Endothelial cell (in vitro differentiated cells): ENCODE results near the gene KDM5C. TPM values are rescaled to one million over a fixed set of nuclear protein-coding genes. Genes with fewer than 3 reads are reported as not detected.
A peak's percentile ranks its signal among the peaks of the same experiment; 100 is the strongest.

ENCODE experiments used
- DNase-seq: peaks from one replicate; pipeline ENCODE4 v3.0.0; 2021; ENCODE audit warnings: low spot score
- H3K27ac Mint-ChIP-seq: one replicate; pipeline ENCODE4 v1.8.0; 2021; ENCODE audit warnings: mixed read lengths, inconsistent platforms; ENCODE audit not compliant: unreplicated experiment
- H3K27me3 Mint-ChIP-seq: one replicate; pipeline ENCODE4 v1.8.0; 2021; ENCODE audit warnings: mild to moderate bottlenecking, moderate library complexity, mixed read lengths, inconsistent platforms; ENCODE audit not compliant: unreplicated experiment
- H3K36me3 Mint-ChIP-seq: one replicate; pipeline ENCODE4 v1.8.0; 2021; ENCODE audit warnings: mild to moderate bottlenecking, low read depth, mixed read lengths, inconsistent platforms; ENCODE audit not compliant: unreplicated experiment
- H3K4me1 Mint-ChIP-seq: one replicate; pipeline ENCODE4 v1.8.0; 2021; ENCODE audit warnings: mild to moderate bottlenecking, mixed read lengths, inconsistent platforms; ENCODE audit not compliant: unreplicated experiment
- H3K4me3 Mint-ChIP-seq: one replicate; pipeline ENCODE4 v1.8.0; 2021; ENCODE audit warnings: mild to moderate bottlenecking, mixed read lengths, inconsistent platforms; ENCODE audit not compliant: unreplicated experiment
- H3K9me3 Mint-ChIP-seq: one replicate; pipeline ENCODE4 v1.8.0; 2021; ENCODE audit warnings: mixed read lengths, inconsistent platforms; ENCODE audit not compliant: unreplicated experiment
- CTCF ChIP-seq: fragments of 200-600 bp; sonication (generic); IDR thresholded peaks from one replicate; pipeline ENCODE4 v1.5.0; 2021; ENCODE audit warnings: antibody characterized with exemption; ENCODE audit not compliant: unreplicated experiment
- total RNA-seq: library from RNA; stranded (reverse); fragmentation: NEBNext Ultra II Directional; extraction: Animal tissue kit (Norgen Biotek cat#: 25700); gene quantifications from one replicate; pipeline ENCODE4 v1.2.1, GENCODE V29; 2021; ENCODE audit not compliant: unreplicated experiment

The KDM5C gene
- total RNA-seq, 1 donor from 2014 or later = 132 TPM

GRCh38 chrX:53262189-53262917, 37.3 kb upstream of the KDM5C start:
- TF ChIP-seq CTCF = no peak
- DNase-seq = no peak
- peaks cover 10% of the 10 kb centered on the region for H3K27me3 Mint-ChIP-seq
- H3K36me3 Mint-ChIP-seq = peaks cover 4% of the 10 kb centered on the region
- H3K9me3 Mint-ChIP-seq = no peaks in the 10 kb centered on the region
- no peak overlapping the region for H3K4me3 Mint-ChIP-seq
- peak overlapping the region; percentile 86 for H3K27ac Mint-ChIP-seq
- H3K4me1 Mint-ChIP-seq = peaks cover 46% of the 10 kb centered on the region

- Mint-ChIP-seq H3K9me3 (no peaks in the 10 kb centered on the region), H3K4me1 (peaks cover 46% of the 10 kb centered on the region)
- DNase-seq = no peak
Measured at GRCh38 chrX:53261355-53261972, 36.5 kb upstream of the KDM5C start.

GRCh38 chrX:53260836-53261235, 35.8 kb upstream of the KDM5C start:
- Mint-ChIP-seq H3K36me3 (peaks cover 4% of the 10 kb centered on the region), H3K4me1 (peaks cover 45% of the 10 kb centered on the region), H3K9me3 (no peaks in the 10 kb centered on the region), H3K4me3 (no peak overlapping the region), H3K27ac (no peak overlapping the region), H3K27me3 (peaks cover 8% of the 10 kb centered on the region)
- DNase-seq = no peak
- TF ChIP-seq CTCF = no peak

More at GRCh38 chrX:53261355-53261972, 36.5 kb upstream of the KDM5C start:
- no peak overlapping the region for H3K4me3 Mint-ChIP-seq
- H3K27me3 Mint-ChIP-seq = peaks cover 10% of the 10 kb centered on the region
- no peak for TF ChIP-seq CTCF
- H3K27ac Mint-ChIP-seq = peak overlapping the region; percentile 86
- peaks cover 4% of the 10 kb centered on the region for H3K36me3 Mint-ChIP-seq

GRCh38 chrX:53257670-53258423, 32.8 kb upstream of the KDM5C start:
- Mint-ChIP-seq H3K9me3 (no peaks in the 10 kb centered on the region), H3K36me3 (peaks cover 11% of the 10 kb centered on the region), H3K27ac (no peak overlapping the region), H3K4me3 (peak overlapping the region; percentile 70), H3K27me3 (peaks cover 11% of the 10 kb centered on the region), H3K4me1 (peaks cover 28% of the 10 kb centered on the region)
- no peak for TF ChIP-seq CTCF
- no peak for DNase-seq

GRCh38 chrX:53257166-53257565, 32.2 kb upstream of the KDM5C start:
- peaks cover 11% of the 10 kb centered on the region for H3K36me3 Mint-ChIP-seq
- peaks cover 11% of the 10 kb centered on the region for H3K27me3 Mint-ChIP-seq
- H3K9me3 Mint-ChIP-seq = no peaks in the 10 kb centered on the region
- no peak for TF ChIP-seq CTCF
- no peak overlapping the region for H3K27ac Mint-ChIP-seq
- no peak for DNase-seq
- H3K4me3 Mint-ChIP-seq = no peak overlapping the region
- H3K4me1 Mint-ChIP-seq = peaks cover 23% of the 10 kb centered on the region
